ENCODE data around the gene GOLGA3.

Gene GOLGA3

DNA sequence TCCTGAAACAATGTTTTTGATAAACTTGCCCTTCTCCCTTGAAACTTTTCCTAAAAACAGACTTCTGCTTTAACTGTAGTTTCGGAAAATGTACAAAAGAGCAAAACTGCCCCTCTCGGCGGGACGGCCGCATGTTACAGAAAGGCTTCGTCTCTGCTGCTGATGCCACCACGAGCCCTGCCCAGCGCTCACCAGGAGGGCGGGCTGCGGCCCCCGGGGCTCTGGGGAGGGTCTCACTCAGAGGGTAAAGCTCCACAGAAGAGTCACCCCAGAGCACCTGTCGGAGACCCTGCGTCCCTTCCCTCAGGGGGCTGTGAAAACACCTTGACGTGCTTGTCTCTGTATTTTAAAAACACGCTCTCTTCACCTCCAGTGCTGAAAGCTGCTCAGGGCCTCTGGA, 12.5 kb upstream of the GOLGA3 start:
- Histone ChIP-seq H4K20me1 (ENCODE audit: insufficient read depth, low read length) (no peaks in the 10 kb centered on the region), H3K9me3 (ENCODE audit: insufficient read depth, low read length) (no peaks in the 10 kb centered on the region), H3K27me3 (ENCODE audit: low read depth, low read length) (no peaks in the 10 kb centered on the region), H3K4me3 (ENCODE audit: low read length) (no peak overlapping the region), H3K4me2 (ENCODE audit: low read length) (no peak overlapping the region), H3K36me3 (replicated peaks; ENCODE audit: low read depth, low read length) (no peaks in the 10 kb centered on the region), H3K4me1 (ENCODE audit: low read length) (no peaks in the 10 kb centered on the region), H3K9ac (ENCODE audit: low read length) (no peak overlapping the region), H3K27ac (ENCODE audit: low read length) (no peak overlapping the region), H2AFZ (ENCODE audit: low read depth, low read length) (no peak overlapping the region), H3K79me2 (ENCODE audit: low read length) (no peaks in the 10 kb centered on the region)
- TF ChIP-seq, protein P1, sequence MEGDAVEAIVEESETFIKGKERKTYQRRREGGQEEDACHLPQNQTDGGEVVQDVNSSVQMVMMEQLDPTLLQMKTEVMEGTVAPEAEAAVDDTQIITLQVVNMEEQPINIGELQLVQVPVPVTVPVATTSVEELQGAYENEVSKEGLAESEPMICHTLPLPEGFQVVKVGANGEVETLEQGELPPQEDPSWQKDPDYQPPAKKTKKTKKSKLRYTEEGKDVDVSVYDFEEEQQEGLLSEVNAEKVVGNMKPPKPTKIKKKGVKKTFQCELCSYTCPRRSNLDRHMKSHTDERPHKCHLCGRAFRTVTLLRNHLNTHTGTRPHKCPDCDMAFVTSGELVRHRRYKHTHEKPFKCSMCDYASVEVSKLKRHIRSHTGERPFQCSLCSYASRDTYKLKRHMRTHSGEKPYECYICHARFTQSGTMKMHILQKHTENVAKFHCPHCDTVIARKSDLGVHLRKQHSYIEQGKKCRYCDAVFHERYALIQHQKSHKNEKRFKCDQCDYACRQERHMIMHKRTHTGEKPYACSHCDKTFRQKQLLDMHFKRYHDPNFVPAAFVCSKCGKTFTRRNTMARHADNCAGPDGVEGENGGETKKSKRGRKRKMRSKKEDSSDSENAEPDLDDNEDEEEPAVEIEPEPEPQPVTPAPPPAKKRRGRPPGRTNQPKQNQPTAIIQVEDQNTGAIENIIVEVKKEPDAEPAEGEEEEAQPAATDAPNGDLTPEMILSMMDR (IDR thresholded peaks at IDR 0.05; ENCODE audit: low read depth, low read length) = no peak
- no peak for TF ChIP-seq EZH2phosphoT487 (IDR thresholded peaks at IDR 0.05; ENCODE audit: low read depth)

DNA sequence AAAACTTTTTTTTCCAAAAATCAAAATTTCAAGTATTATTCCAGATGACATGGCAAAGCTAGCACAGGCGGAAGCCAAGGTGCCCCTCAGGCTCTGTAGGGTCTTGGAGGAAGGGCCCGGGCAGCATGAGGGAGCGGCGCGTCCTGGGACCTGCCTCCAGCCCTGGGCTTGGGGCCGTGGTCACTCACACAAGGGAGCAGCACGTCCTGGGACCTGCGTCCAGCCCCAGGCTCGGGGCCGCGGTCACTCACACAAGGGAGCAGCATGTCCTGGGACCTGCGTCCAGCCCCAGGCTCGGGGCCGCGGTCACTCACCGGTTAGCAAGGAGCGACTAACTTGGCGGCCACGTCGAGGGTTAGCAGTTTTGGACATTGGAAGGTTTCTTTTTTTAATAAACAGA, 11.9 kb upstream of the GOLGA3 start:
- no peak overlapping the region for H3K27ac ChIP-seq (ENCODE audit: low read length)
- H3K9me3 ChIP-seq (ENCODE audit: insufficient read depth, low read length) = no peaks in the 10 kb centered on the region
- no peaks in the 10 kb centered on the region for H3K79me2 ChIP-seq (ENCODE audit: low read length)
- no peak overlapping the region for H3K9ac ChIP-seq (ENCODE audit: low read length)
- TF ChIP-seq EZH2phosphoT487 (IDR thresholded peaks at IDR 0.05; ENCODE audit: low read depth) = no peak
- TF ChIP-seq, protein P1 (IDR thresholded peaks at IDR 0.05; ENCODE audit: low read depth, low read length) = no peak
- H3K4me2 ChIP-seq (ENCODE audit: low read length) = no peak overlapping the region
- no peak overlapping the region for H3K4me3 ChIP-seq (ENCODE audit: low read length)
- no peaks in the 10 kb centered on the region for H4K20me1 ChIP-seq (ENCODE audit: insufficient read depth, low read length)
- H3K36me3 ChIP-seq (replicated peaks; ENCODE audit: low read depth, low read length) = no peaks in the 10 kb centered on the region
- no peaks in the 10 kb centered on the region for H3K27me3 ChIP-seq (ENCODE audit: low read depth, low read length)
- no peak overlapping the region for H2AFZ ChIP-seq (ENCODE audit: low read depth, low read length)
- no peaks in the 10 kb centered on the region for H3K4me1 ChIP-seq (ENCODE audit: low read length)

DNA sequence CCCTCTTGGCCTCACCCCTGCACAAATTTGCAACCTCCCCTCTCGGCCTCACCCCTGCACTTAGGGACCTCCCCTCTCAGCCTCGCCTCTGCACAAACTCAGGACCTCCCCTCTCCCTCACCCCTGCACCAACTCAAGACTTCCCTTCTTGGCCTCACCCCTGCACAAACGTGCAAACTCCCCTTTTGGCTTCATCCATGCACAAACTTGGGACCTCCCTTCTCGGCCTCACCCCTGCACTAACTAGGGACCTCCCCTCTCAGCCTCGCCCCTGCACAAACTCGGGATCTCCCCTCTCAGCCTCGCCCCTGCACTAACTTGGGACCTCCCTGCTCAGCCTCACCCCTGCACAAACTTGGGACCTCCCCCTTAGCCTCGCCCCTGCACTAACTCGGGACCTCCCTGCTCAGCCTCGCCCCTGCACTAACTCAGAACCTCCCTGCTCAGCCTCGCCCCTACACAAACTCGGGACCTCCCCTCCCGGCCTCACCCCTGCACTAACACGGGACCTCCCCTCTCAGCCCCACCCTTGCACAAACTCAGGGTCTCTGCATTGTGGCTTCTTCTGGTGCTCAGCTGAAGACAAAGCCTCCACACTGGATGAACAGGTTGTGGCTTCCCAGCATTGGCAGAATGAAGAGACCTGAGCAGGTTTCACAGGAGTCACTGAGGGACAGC, 11.0 kb upstream of the GOLGA3 start:
- no peak for TF ChIP-seq EZH2phosphoT487 (IDR thresholded peaks at IDR 0.05; ENCODE audit: low read depth)
- TF ChIP-seq, protein P1 (IDR thresholded peaks at IDR 0.05; ENCODE audit: low read depth, low read length) = no peak
- no peaks in the 10 kb centered on the region for H3K4me1 ChIP-seq (ENCODE audit: low read length)
- H3K36me3 ChIP-seq (replicated peaks; ENCODE audit: low read depth, low read length) = no peaks in the 10 kb centered on the region
- no peaks in the 10 kb centered on the region for H3K9me3 ChIP-seq (ENCODE audit: insufficient read depth, low read length)
- H3K9ac ChIP-seq (ENCODE audit: low read length) = no peak overlapping the region
- no peak overlapping the region for H3K27ac ChIP-seq (ENCODE audit: low read length)
- no peak overlapping the region for H3K4me2 ChIP-seq (ENCODE audit: low read length)
- no peak overlapping the region for H3K4me3 ChIP-seq (ENCODE audit: low read length)
- H3K27me3 ChIP-seq (ENCODE audit: low read depth, low read length) = no peaks in the 10 kb centered on the region
- no peaks in the 10 kb centered on the region for H3K79me2 ChIP-seq (ENCODE audit: low read length)
- no peaks in the 10 kb centered on the region for H4K20me1 ChIP-seq (ENCODE audit: insufficient read depth, low read length)
- no peak overlapping the region for H2AFZ ChIP-seq (ENCODE audit: low read depth, low read length)

- H3K4me1 ChIP-seq (ENCODE audit: low read length) = no peaks in the 10 kb centered on the region
- no peaks in the 10 kb centered on the region for H3K36me3 ChIP-seq (replicated peaks; ENCODE audit: low read depth, low read length)
- H3K27ac ChIP-seq (ENCODE audit: low read length) = no peak overlapping the region
- H3K9me3 ChIP-seq (ENCODE audit: insufficient read depth, low read length) = no peaks in the 10 kb centered on the region
- H3K9ac ChIP-seq (ENCODE audit: low read length) = no peak overlapping the region
- H3K4me3 ChIP-seq (ENCODE audit: low read length) = no peak overlapping the region
- H3K27me3 ChIP-seq (ENCODE audit: low read depth, low read length) = no peaks in the 10 kb centered on the region
- H3K79me2 ChIP-seq (ENCODE audit: low read length) = no peaks in the 10 kb centered on the region
- no peak overlapping the region for H3K4me2 ChIP-seq (ENCODE audit: low read length)
- H4K20me1 ChIP-seq (ENCODE audit: insufficient read depth, low read length) = no peaks in the 10 kb centered on the region
- H2AFZ ChIP-seq (ENCODE audit: low read depth, low read length) = no peak overlapping the region
- TF ChIP-seq, protein P1 (IDR thresholded peaks at IDR 0.05; ENCODE audit: low read depth, low read length) = no peak
- no peak for TF ChIP-seq EZH2phosphoT487 (IDR thresholded peaks at IDR 0.05; ENCODE audit: low read depth)
Measured at GRCh38 chr12:132838410-132839080, 9.9 kb upstream of the GOLGA3 start.

Data from OCI-LY3 (cell line).